HUES6 (cell line): ENCODE data around the gene PRKG1.
"Not testable (repeated sequence)": the region's sequence is repeated elsewhere in the genome, so short reads cannot be mapped to it uniquely, and the experiment has no call there.

Experiments
- H3K27ac ChIP-seq: 2 replicates; pipeline ENCODE4 v1.7.0; 2013; ENCODE audit warnings: low read depth, mild to moderate bottlenecking, low read length, inconsistent platforms
- H3K27me3 ChIP-seq: 2 replicates; pipeline ENCODE4 v1.6.1; 2013; ENCODE audit warnings: low read length; ENCODE audit not compliant: control insufficient read depth, insufficient read depth
- H3K36me3 ChIP-seq: 2 replicates; pipeline ENCODE4 v1.6.1; 2013; ENCODE audit warnings: low read length; ENCODE audit not compliant: control insufficient read depth, insufficient read depth
- H3K4me1 ChIP-seq: 2 replicates; pipeline ENCODE4 v1.6.1; 2013; ENCODE audit warnings: low read length; ENCODE audit not compliant: control insufficient read depth, insufficient read depth
- H3K4me3 ChIP-seq: 2 replicates; pipeline ENCODE4 v1.5.1; 2013; ENCODE audit warnings: low read depth, low read length
- H3K9ac ChIP-seq: one replicate; pipeline ENCODE4 v1.6.1; 2013; ENCODE audit warnings: mild to moderate bottlenecking, low read length
- H3K9me3 ChIP-seq: 2 replicates; pipeline ENCODE4 v1.6.1; 2013; ENCODE audit warnings: low read depth, low read length; ENCODE audit not compliant: control insufficient read depth, insufficient read depth

The PRKG1 gene

GRCh38 chr10:51273574-51273973, 199.3 kb downstream of the PRKG1 start:
- no peaks in the 10 kb centered on the region for H3K27me3 ChIP-seq
- H3K9ac ChIP-seq: no peak overlapping the region
- H3K36me3 ChIP-seq: no peaks in the 10 kb centered on the region
- no peaks in the 10 kb centered on the region for H3K4me1 ChIP-seq
- H3K9me3 ChIP-seq: no peaks in the 10 kb centered on the region
- no peak overlapping the region for H3K4me3 ChIP-seq
- H3K27ac ChIP-seq: no peak overlapping the region

GRCh38 chr10:51276097-51276496, 201.8 kb downstream of the PRKG1 start:
- not testable (repeated sequence) for H3K27ac ChIP-seq, H3K27me3 ChIP-seq, H3K9me3 ChIP-seq, H3K4me3 ChIP-seq, H3K36me3 ChIP-seq, H3K9ac ChIP-seq, H3K4me1 ChIP-seq

- peaks cover 11% of the 10 kb centered on the region for H3K4me1 ChIP-seq
- H3K9me3 ChIP-seq, H3K27me3 ChIP-seq, H3K9ac ChIP-seq, H3K36me3 ChIP-seq, H3K27ac ChIP-seq: not testable (repeated sequence)
- H3K4me3 ChIP-seq: peak overlapping the region; percentile 21; the same call in 1 of the 2 replicates
These were observed 207.1 kb downstream of the PRKG1 start for GRCh38 chr10:51281387-51281786.

- Histone ChIP-seq H3K27me3 (no peaks in the 10 kb centered on the region), H3K36me3 (no peaks in the 10 kb centered on the region), H3K27ac (no peak overlapping the region), H3K9me3 (no peaks in the 10 kb centered on the region), H3K4me3 (no peak overlapping the region), H3K9ac (no peak overlapping the region), H3K4me1 (peaks cover 11% of the 10 kb centered on the region)
These were observed 211.3 kb downstream of the PRKG1 start for GRCh38 chr10:51285601-51286000.

- H3K9ac ChIP-seq: no peak overlapping the region
- no peak overlapping the region for H3K27ac ChIP-seq
- no peaks in the 10 kb centered on the region for H3K27me3 ChIP-seq
- H3K4me3 ChIP-seq: no peak overlapping the region
- H3K36me3 ChIP-seq: no peaks in the 10 kb centered on the region
- no peaks in the 10 kb centered on the region for H3K9me3 ChIP-seq
- H3K4me1 ChIP-seq: no peaks in the 10 kb centered on the region
These were observed 214.2 kb downstream of the PRKG1 start for GRCh38 chr10:51288511-51288910.

GRCh38 chr10:51289519-51289918, 215.2 kb downstream of the PRKG1 start:
- H3K27me3 ChIP-seq: no peaks in the 10 kb centered on the region
- no peaks in the 10 kb centered on the region for H3K9me3 ChIP-seq
- H3K9ac ChIP-seq: no peak overlapping the region
- no peaks in the 10 kb centered on the region for H3K4me1 ChIP-seq
- H3K27ac ChIP-seq: no peak overlapping the region
- H3K36me3 ChIP-seq: no peaks in the 10 kb centered on the region
- no peak overlapping the region for H3K4me3 ChIP-seq

GRCh38 chr10:51291961-51292360, 217.7 kb downstream of the PRKG1 start:
- no peak overlapping the region for H3K9ac ChIP-seq
- H3K27me3 ChIP-seq: no peaks in the 10 kb centered on the region
- no peaks in the 10 kb centered on the region for H3K4me1 ChIP-seq
- no peaks in the 10 kb centered on the region for H3K36me3 ChIP-seq
- no peak overlapping the region for H3K4me3 ChIP-seq
- no peak overlapping the region for H3K27ac ChIP-seq
- H3K9me3 ChIP-seq: no peaks in the 10 kb centered on the region

- H3K9ac ChIP-seq: no peak overlapping the region
- H3K4me1 ChIP-seq: 0 out of 2 replicates have a peak, but pooled peaks cover 3% of the 10 kb centered on the region
- H3K4me3 ChIP-seq: no peak overlapping the region
- no peaks in the 10 kb centered on the region for H3K9me3 ChIP-seq
- H3K36me3 ChIP-seq: no peaks in the 10 kb centered on the region
- H3K27me3 ChIP-seq: no peaks in the 10 kb centered on the region
- H3K27ac ChIP-seq: no peak overlapping the region
These were observed 223.2 kb downstream of the PRKG1 start for GRCh38 chr10:51297438-51297837.

GRCh38 chr10:51300617-51301304, 226.5 kb downstream of the PRKG1 start:
- Histone ChIP-seq H3K9me3 (no peaks in the 10 kb centered on the region), H3K36me3 (no peaks in the 10 kb centered on the region), H3K27me3 (no peaks in the 10 kb centered on the region), H3K9ac (no peak overlapping the region), H3K4me3 (no peak overlapping the region), H3K27ac (no peak overlapping the region), H3K4me1 (0 out of 2 replicates have a peak, but pooled peaks cover 3% of the 10 kb centered on the region)

GRCh38 chr10:51301644-51302043, 227.4 kb downstream of the PRKG1 start:
- H3K36me3 ChIP-seq: no peaks in the 10 kb centered on the region
- no peaks in the 10 kb centered on the region for H3K27me3 ChIP-seq
- H3K4me3 ChIP-seq: no peak overlapping the region
- no peaks in the 10 kb centered on the region for H3K9me3 ChIP-seq
- H3K4me1 ChIP-seq: 0 out of 2 replicates have a peak, but pooled peaks cover 3% of the 10 kb centered on the region
- no peak overlapping the region for H3K9ac ChIP-seq
- no peak overlapping the region for H3K27ac ChIP-seq

- no peaks in the 10 kb centered on the region for H3K9me3 ChIP-seq
- 0 out of 2 replicates have a peak, but pooled peaks cover 3% of the 10 kb centered on the region for H3K4me1 ChIP-seq
- H3K36me3 ChIP-seq: no peaks in the 10 kb centered on the region
- H3K4me3 ChIP-seq: no peak overlapping the region
- H3K27ac ChIP-seq: no peak overlapping the region
- H3K27me3 ChIP-seq: no peaks in the 10 kb centered on the region
- H3K9ac ChIP-seq: no peak overlapping the region
These were observed 228.0 kb downstream of the PRKG1 start for GRCh38 chr10:51302316-51302715.
